22Rv1 (cell line): ENCODE data around the gene POGZ.

ENCODE experiments used
- H3K27ac ChIP-seq: fragments of 450-650 bp; 2 replicates; pipeline ENCODE4 v1.5.1; 2017
- CTCF ChIP-seq: fragments of 450-650 bp; IDR thresholded peaks from 2 replicates; pipeline ENCODE4 v1.5.1; 2017; ENCODE audit warnings: mild to moderate bottlenecking
- ZFX ChIP-seq: fragments of 450-650 bp; IDR thresholded peaks from 2 replicates; pipeline ENCODE4 v1.6.1; 2017; ENCODE audit warnings: antibody characterized with exemption, borderline replicate concordance

The POGZ gene

GRCh38 chr1:151501474-151501873, 42.2 kb upstream of the POGZ start:
- H3K27ac ChIP-seq = no peak overlapping the region
- no peak for TF ChIP-seq ZFX
- TF ChIP-seq CTCF = peak; percentile 69

- no peak for TF ChIP-seq CTCF
- no peak for TF ChIP-seq ZFX
- H3K27ac ChIP-seq = no peak overlapping the region
Observed at GRCh38 chr1:151499930-151500329, 40.6 kb upstream of the POGZ start.

- TF ChIP-seq CTCF (no peak), ZFX (no peak)
- H3K27ac ChIP-seq = no peak overlapping the region
Observed at GRCh38 chr1:151499365-151499764, 40.1 kb upstream of the POGZ start.

- peak overlapping the region; percentile 34 for H3K27ac ChIP-seq
- TF ChIP-seq ZFX (no peak), CTCF (no peak)
Observed at GRCh38 chr1:151495316-151495715, 36.0 kb upstream of the POGZ start.

- TF ChIP-seq CTCF (no peak), ZFX (no peak)
- H3K27ac ChIP-seq = peak overlapping the region; percentile 34
Observed at GRCh38 chr1:151494741-151495281, 35.5 kb upstream of the POGZ start.

- peak overlapping the region; percentile 38; the same call in 1 of the 2 replicates for H3K27ac ChIP-seq
- TF ChIP-seq CTCF (no peak), ZFX (no peak)
Observed at GRCh38 chr1:151493042-151493441, 33.7 kb upstream of the POGZ start.

GRCh38 chr1:151492120-151492519, 32.8 kb upstream of the POGZ start:
- no peak for TF ChIP-seq ZFX
- no peak for TF ChIP-seq CTCF
- H3K27ac ChIP-seq = peak overlapping the region; percentile 38
